HEK293 (cell line): ENCODE data around the gene PAQR7.
A peak's percentile ranks its signal among the peaks of the same experiment; 100 is the strongest.

Experiments used
- CTCF ChIA-PET: fragments of 350-600 bp; formaldehyde crosslinking; extraction: SDS; loops from one replicate; lab custom pipeline; 2021; ENCODE audit warnings: antibody characterized with exemption; lab: Yijun Ruan, JAX
- POLR2A ChIA-PET: fragments of 300-600 bp; formaldehyde crosslinking; extraction: SDS; loops from one replicate; lab custom pipeline; 2020; ENCODE audit warnings: antibody characterized with exemption, inconsistent platforms; lab: Yijun Ruan, JAX
- H3K27ac ChIP-seq: fragments of 200-500 bp; sonication (Bioruptor generic); 2 replicates; pipeline ENCODE4 v1.5.1; 2014; ENCODE audit warnings: low read depth, low read length, control low read depth, inconsistent platforms; ENCODE audit errors: extremely low read depth
- H3K36me3 ChIP-seq, 2 experiments: fragments of 200-500 bp in 1 of 2; sonication (Bioruptor generic) in 1 of 2; 1 replicate in 1 of 2; 2 replicates in 1 of 2; pipeline ENCODE4 v1.5.1; 2014 to 2017; ENCODE audit warnings: inconsistent platforms in 2 of 2, low read length in 2 of 2; ENCODE audit not compliant: control insufficient read depth in 2 of 2, insufficient read depth in 1 of 2
- H3K4me1 ChIP-seq: fragments of 200-500 bp; sonication (Bioruptor generic); 2 replicates; pipeline ENCODE4 v1.5.1; 2014; ENCODE audit warnings: mild to moderate bottlenecking, low read length, inconsistent platforms; ENCODE audit not compliant: control insufficient read depth, insufficient read depth
- H3K4me3 ChIP-seq: 2 replicates; pipeline ENCODE4 v1.5.1; 2011; ENCODE audit warnings: low read depth, mild to moderate bottlenecking, control low read depth, low read length, moderate library complexity
- H3K9me3 ChIP-seq: fragments of 200-500 bp; sonication (Bioruptor generic); 2 replicates; pipeline ENCODE4 v1.5.1; 2014; ENCODE audit warnings: low read depth, low read length, inconsistent platforms; ENCODE audit not compliant: control insufficient read depth, insufficient read depth
- HOXA7 ChIP-seq: sonication (generic); formaldehyde crosslinking; IDR thresholded peaks from 2 replicates; pipeline ENCODE4 v1.8.1; 2022; ENCODE audit warnings: missing genetic modification reagents, borderline replicate concordance
- KLF17 ChIP-seq: fragments of 450-650 bp; formaldehyde crosslinking; IDR thresholded peaks from 2 replicates; pipeline ENCODE4 v1.5.1; 2016; ENCODE audit warnings: missing biosample characterization, missing genetic modification characterization
- OVOL3 ChIP-seq: fragments of 450-650 bp; formaldehyde crosslinking; IDR thresholded peaks from 2 replicates; pipeline ENCODE4 v1.5.1; 2016; ENCODE audit warnings: missing biosample characterization, missing genetic modification characterization
- RBAK ChIP-seq: fragments of 450-650 bp; formaldehyde crosslinking; IDR thresholded peaks from 2 replicates; pipeline ENCODE4 v1.5.1; 2016; ENCODE audit warnings: missing biosample characterization, missing genetic modification characterization
- ZBTB1 ChIP-seq: fragments of 450-650 bp; formaldehyde crosslinking; IDR thresholded peaks from 2 replicates; pipeline ENCODE4 v1.5.1; 2016; ENCODE audit warnings: missing biosample characterization, missing genetic modification characterization
- ZBTB8A ChIP-seq: fragments of 450-650 bp; formaldehyde crosslinking; IDR thresholded peaks from 2 replicates; pipeline ENCODE4 v1.5.1; 2016; ENCODE audit warnings: missing biosample characterization, missing genetic modification characterization
- ZNF112 ChIP-seq: fragments of 450-650 bp; formaldehyde crosslinking; IDR thresholded peaks from 2 replicates; pipeline ENCODE4 v1.5.0; 2017; ENCODE audit warnings: missing biosample characterization, missing genetic modification characterization
- ZNF174 ChIP-seq: fragments of 450-650 bp; formaldehyde crosslinking; IDR thresholded peaks from 2 replicates; pipeline ENCODE4 v1.5.0; 2017; ENCODE audit warnings: missing biosample characterization, mild to moderate bottlenecking, missing genetic modification characterization
- ZNF175 ChIP-seq: fragments of 450-650 bp; formaldehyde crosslinking; IDR thresholded peaks from 2 replicates; pipeline ENCODE4 v1.5.1; 2016; ENCODE audit warnings: missing biosample characterization, missing genetic modification characterization
- ZNF221 ChIP-seq: fragments of 450-650 bp; formaldehyde crosslinking; IDR thresholded peaks from 2 replicates; pipeline ENCODE4 v1.5.1; 2017; ENCODE audit warnings: missing biosample characterization, missing genetic modification characterization, borderline replicate concordance
- ZNF223 ChIP-seq: fragments of 450-650 bp; formaldehyde crosslinking; IDR thresholded peaks from 2 replicates; pipeline ENCODE4 v1.5.1; 2016; ENCODE audit warnings: missing biosample characterization, missing genetic modification characterization
- ZNF248 ChIP-seq: fragments of 450-650 bp; formaldehyde crosslinking; IDR thresholded peaks from 2 replicates; pipeline ENCODE4 v1.5.1; 2017; ENCODE audit warnings: missing biosample characterization, missing genetic modification characterization
- ZNF26 ChIP-seq: fragments of 450-650 bp; formaldehyde crosslinking; IDR thresholded peaks from 2 replicates; pipeline ENCODE4 v1.5.1; 2016; ENCODE audit warnings: missing biosample characterization, missing genetic modification characterization
- ZNF433 ChIP-seq: fragments of 450-650 bp; formaldehyde crosslinking; IDR thresholded peaks from 2 replicates; pipeline ENCODE4 v1.5.1; 2016; ENCODE audit warnings: missing biosample characterization, missing genetic modification characterization, low read depth
- ZNF449 ChIP-seq: fragments of 450-650 bp; formaldehyde crosslinking; IDR thresholded peaks from 2 replicates; pipeline ENCODE4 v1.5.1; 2017; ENCODE audit warnings: missing biosample characterization, mild to moderate bottlenecking, missing genetic modification characterization, moderate library complexity
- ZNF473 ChIP-seq: fragments of 450-650 bp; formaldehyde crosslinking; IDR thresholded peaks from 2 replicates; pipeline ENCODE4 v1.5.1; 2017; ENCODE audit warnings: missing biosample characterization, missing genetic modification characterization
- ZNF513 ChIP-seq: fragments of 450-650 bp; IDR thresholded peaks from 2 replicates; pipeline ENCODE4 v1.5.1; 2018; ENCODE audit warnings: missing biosample characterization, missing genetic modification characterization
- ZNF518A ChIP-seq: fragments of 450-650 bp; formaldehyde crosslinking; conservative IDR thresholded peaks from 2 replicates; pipeline ENCODE4 v1.5.1; 2016; ENCODE audit warnings: low read depth, missing biosample characterization, missing genetic modification characterization
- ZNF529 ChIP-seq: fragments of 450-650 bp; formaldehyde crosslinking; IDR thresholded peaks from 2 replicates; pipeline ENCODE4 v1.5.1; 2017; ENCODE audit warnings: missing genetic modification characterization, missing biosample characterization; ENCODE audit not compliant: insufficient replicate concordance
- ZNF530 ChIP-seq: fragments of 450-650 bp; formaldehyde crosslinking; IDR thresholded peaks from 2 replicates; pipeline ENCODE4 v1.5.1; 2016; ENCODE audit warnings: low read depth, missing biosample characterization, missing genetic modification characterization
- ZNF561 ChIP-seq: fragments of 450-650 bp; IDR thresholded peaks from 2 replicates; pipeline ENCODE4 v1.5.1; 2018; ENCODE audit warnings: missing biosample characterization, missing genetic modification characterization, borderline replicate concordance
- ZNF621 ChIP-seq: fragments of 450-650 bp; formaldehyde crosslinking; IDR thresholded peaks from 2 replicates; pipeline ENCODE4 v1.5.1; 2017; ENCODE audit warnings: missing biosample characterization, missing genetic modification characterization
- ZNF654 ChIP-seq: fragments of 450-650 bp; formaldehyde crosslinking; IDR thresholded peaks from 2 replicates; pipeline ENCODE4 v1.5.1; 2016; ENCODE audit warnings: low read depth, missing biosample characterization, missing genetic modification characterization
- ZNF664 ChIP-seq: fragments of 450-650 bp; formaldehyde crosslinking; IDR thresholded peaks from 2 replicates; pipeline ENCODE4 v1.5.1; 2016; ENCODE audit warnings: missing biosample characterization, missing genetic modification characterization
- ZNF670 ChIP-seq: fragments of 450-650 bp; formaldehyde crosslinking; IDR thresholded peaks from 2 replicates; pipeline ENCODE4 v1.5.1; 2016; ENCODE audit warnings: missing biosample characterization, missing genetic modification characterization, low read depth
- ZNF677 ChIP-seq: fragments of 450-650 bp; IDR thresholded peaks from 2 replicates; pipeline ENCODE4 v1.5.0; 2018; ENCODE audit warnings: missing biosample characterization, mild to moderate bottlenecking, missing genetic modification characterization, moderate library complexity
- ZNF747 ChIP-seq: fragments of 450-650 bp; formaldehyde crosslinking; IDR thresholded peaks from 2 replicates; pipeline ENCODE4 v1.5.1; 2016; ENCODE audit warnings: missing biosample characterization, missing genetic modification characterization
- ZXDB ChIP-seq: fragments of 450-650 bp; formaldehyde crosslinking; IDR thresholded peaks from 2 replicates; pipeline ENCODE4 v1.5.1; 2016; ENCODE audit warnings: missing biosample characterization, missing genetic modification characterization

The PAQR7 gene

GRCh38 chr1:25820247-25821111 lies 55.0 kb downstream of the PAQR7 start:
- POLR2A ChIA-PET = interaction anchor here (0.8 to 2.9 kb wide), 7 partner anchors 8 to 573 kb away, joined by 3 to 7 read pairs (median 4); partner anchors contain the start of genes PAFAH2, PAQR7 and RSRP1
- H3K36me3 ChIP-seq = peaks cover 0 to 42% of the 10 kb centered on the region in 2 experiments; a peak in 1 of 3 replicates
- no peaks in the 10 kb centered on the region for H3K9me3 ChIP-seq
- H3K4me1 ChIP-seq = peaks cover 6% of the 10 kb centered on the region; the same call in 1 of the 2 replicates
- H3K4me3 ChIP-seq = peak overlapping the region; percentile 82
- H3K27ac ChIP-seq = peak overlapping the region; percentile 55; the same call in 1 of the 2 replicates
- CTCF ChIA-PET = interaction anchor here (0.5 to 1.5 kb wide), 3 partner anchors 23 to 75 kb away, joined by 4 read pairs; no protein-coding TSS in a partner anchor
- TF ChIP-seq ZNF621 (tag by site-specific recombination) (no peak), ZBTB8A (no peak), ZNF221 (tag by site-specific recombination) (no peak), ZNF175 (tag by site-specific recombination) (no peak), KLF17 (tag by site-specific recombination) (no peak; the same call in 1 of the 2 replicates), ZNF561 (no peak), ZNF174 (tag by site-specific recombination) (no peak), ZNF473 (tag by site-specific recombination) (no peak), ZNF530 (no peak), ZNF112 (tag by site-specific recombination) (no peak), ZNF513 (tag by site-specific recombination) (no peak), ZXDB (no peak), RBAK (tag by site-specific recombination) (no peak), ZNF223 (tag by site-specific recombination) (no peak), HOXA7 (CRISPR knock-in tag) (no peak), ZNF529 (no peak), ZNF664 (tag by site-specific recombination) (no peak), ZNF670 (tag by site-specific recombination) (no peak), ZNF518A (tag by site-specific recombination) (no peak), ZNF433 (tag by site-specific recombination) (no peak), ZNF248 (no peak), ZNF449 (tag by site-specific recombination) (no peak), ZNF654 (tag by site-specific recombination) (no peak), ZBTB1 (no peak), ZNF747 (tag by site-specific recombination) (no peak), ZNF26 (tag by site-specific recombination) (no peak), ZNF677 (tag by site-specific recombination) (no peak), OVOL3 (no peak)
